ENCODE data around the gene PLA2G5.

DNA sequence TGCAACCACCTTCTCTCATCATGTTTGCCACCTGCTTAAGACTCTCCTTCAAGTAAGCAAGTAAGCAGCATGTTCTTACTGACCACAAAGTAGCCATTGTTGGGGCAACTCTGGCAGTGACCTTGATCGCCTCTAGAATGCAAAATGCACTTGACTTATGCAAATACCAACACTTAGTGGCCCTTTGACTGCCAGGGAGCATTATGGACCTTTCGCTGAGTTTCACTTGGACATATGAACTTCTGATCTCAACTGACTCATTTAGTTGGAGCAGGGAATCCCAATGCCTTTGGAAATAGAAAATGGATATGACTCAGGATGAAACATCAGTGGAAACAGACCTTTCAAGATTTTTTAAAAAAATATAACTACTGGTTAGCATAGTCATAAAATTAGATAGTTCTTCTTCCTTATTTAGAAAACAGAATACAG, 6.1 kb upstream of the PLA2G5 start:
- TF ChIP-seq, protein P1, sequence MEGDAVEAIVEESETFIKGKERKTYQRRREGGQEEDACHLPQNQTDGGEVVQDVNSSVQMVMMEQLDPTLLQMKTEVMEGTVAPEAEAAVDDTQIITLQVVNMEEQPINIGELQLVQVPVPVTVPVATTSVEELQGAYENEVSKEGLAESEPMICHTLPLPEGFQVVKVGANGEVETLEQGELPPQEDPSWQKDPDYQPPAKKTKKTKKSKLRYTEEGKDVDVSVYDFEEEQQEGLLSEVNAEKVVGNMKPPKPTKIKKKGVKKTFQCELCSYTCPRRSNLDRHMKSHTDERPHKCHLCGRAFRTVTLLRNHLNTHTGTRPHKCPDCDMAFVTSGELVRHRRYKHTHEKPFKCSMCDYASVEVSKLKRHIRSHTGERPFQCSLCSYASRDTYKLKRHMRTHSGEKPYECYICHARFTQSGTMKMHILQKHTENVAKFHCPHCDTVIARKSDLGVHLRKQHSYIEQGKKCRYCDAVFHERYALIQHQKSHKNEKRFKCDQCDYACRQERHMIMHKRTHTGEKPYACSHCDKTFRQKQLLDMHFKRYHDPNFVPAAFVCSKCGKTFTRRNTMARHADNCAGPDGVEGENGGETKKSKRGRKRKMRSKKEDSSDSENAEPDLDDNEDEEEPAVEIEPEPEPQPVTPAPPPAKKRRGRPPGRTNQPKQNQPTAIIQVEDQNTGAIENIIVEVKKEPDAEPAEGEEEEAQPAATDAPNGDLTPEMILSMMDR (optimal IDR thresholded peaks at IDR 0.05 in 1 of 3, IDR thresholded peaks at IDR 0.05 in 1 of 3, conservative IDR thresholded peaks at IDR 0.05 in 1 of 3; ENCODE audit: extremely low read depth in 1 of 3, insufficient read depth in 2 of 3, low read length in 3 of 3), result no peak
- no peak for TF ChIP-seq EZH2 (IDR thresholded peaks at IDR 0.05; ENCODE audit: low read length)

Data from keratinocyte (primary cell).